Transverse colon (tissue), 3 donors: ENCODE data around the gene SHLD2.
"Not testable (repeated sequence)": the region's sequence is repeated elsewhere in the genome, so short reads cannot be mapped to it uniquely, and the experiment has no call there.

Experiments
- POLR2A ChIP-seq: fragments of 450-650 bp; IDR thresholded peaks from one replicate; pipeline ENCODE4 v1.6.1; 2016; ENCODE audit warnings: antibody characterized with exemption, mild to moderate bottlenecking, moderate library complexity
- POLR2AphosphoS5 ChIP-seq, 3 donors: sonication (generic); formaldehyde crosslinking; IDR thresholded peaks; one replicate each; pipeline ENCODE4 v1.6.1; 2016; ENCODE audit warnings: antibody characterized with exemption in 3 of 3

GRCh38 chr10:87184421-87184820 is 89.4 kb downstream of the SHLD2 start:
- not testable (repeated sequence) for TF ChIP-seq POLR2A; POLR2AphosphoS5 (IDR thresholded peaks at IDR 0.05)
